HG03103 (cell line): Measurements from ENCODE around the gene FGF18.

Experiments
- ATAC-seq: cut with Tn5 transposase; IDR thresholded peaks from one replicate; pipeline ENCODE4 v1.9.1; 2021; ENCODE audit warnings: low read depth; ENCODE audit not compliant: unreplicated experiment

The FGF18 gene

DNA sequence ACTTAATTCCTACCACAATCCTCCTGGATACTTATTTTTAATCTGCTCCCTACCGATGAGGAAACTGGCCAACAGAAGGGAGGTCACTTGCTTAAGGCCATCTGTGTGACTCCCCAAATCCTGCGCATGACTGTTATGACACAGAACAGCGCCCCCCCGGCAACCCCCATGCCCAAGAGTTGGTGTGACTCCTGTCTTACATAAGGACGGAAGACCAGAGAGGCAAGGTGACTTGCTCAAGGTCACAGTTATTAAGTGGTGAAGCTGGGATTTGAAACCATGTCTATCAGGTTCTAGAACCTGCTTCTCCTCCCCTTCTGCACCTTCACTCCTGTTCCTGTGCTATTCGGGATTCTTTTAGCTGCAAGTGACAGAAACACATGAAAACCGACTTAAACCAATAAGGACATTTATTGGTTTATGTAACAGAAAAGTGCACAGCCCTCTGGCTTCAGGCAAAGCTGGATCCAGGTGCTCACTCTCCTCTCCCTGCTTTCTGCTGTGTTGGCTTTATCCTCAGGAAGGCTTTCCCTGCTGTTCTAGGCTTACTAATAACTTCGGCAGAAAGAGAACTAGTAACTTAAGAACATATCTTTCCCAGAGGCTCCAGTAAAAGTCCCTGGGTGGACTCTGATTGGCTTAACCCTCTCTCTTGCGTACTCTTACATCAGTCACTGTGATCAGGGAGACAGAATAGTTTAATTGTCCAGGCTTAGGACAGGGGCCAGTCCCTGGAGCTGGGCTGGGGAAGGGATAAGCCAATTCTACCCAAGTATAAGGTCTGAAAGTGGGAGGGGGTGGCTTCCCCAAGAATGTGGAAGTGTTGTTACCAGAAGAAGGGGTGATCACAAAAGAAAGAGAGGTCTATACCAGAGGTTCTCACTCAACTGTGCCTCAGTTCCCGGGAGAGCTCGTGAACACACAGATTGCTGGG, 43.7 kb downstream of the FGF18 start:
- ATAC-seq: no peak

DNA sequence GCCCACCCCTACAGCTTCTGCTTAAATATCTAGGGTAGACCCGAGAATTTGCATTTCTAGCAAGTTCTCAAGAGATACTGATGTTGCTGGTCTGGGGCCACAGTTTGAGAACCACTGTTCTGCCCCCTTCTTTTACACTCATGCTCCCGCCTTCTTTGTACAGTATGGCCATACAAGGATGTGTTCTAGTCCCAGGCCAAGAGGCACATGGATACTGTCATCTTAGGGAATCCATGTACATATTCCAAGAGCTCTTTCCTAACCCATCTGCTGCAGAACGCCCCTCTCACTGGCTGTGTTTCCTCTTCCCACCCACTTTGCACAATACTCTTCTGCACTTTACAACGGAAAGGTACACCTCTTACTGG, 44.4 kb downstream of the FGF18 start:
- no peak for ATAC-seq

GRCh38 chr5:171464829-171465228, 45.4 kb downstream of the FGF18 start:
- ATAC-seq: no peak

DNA sequence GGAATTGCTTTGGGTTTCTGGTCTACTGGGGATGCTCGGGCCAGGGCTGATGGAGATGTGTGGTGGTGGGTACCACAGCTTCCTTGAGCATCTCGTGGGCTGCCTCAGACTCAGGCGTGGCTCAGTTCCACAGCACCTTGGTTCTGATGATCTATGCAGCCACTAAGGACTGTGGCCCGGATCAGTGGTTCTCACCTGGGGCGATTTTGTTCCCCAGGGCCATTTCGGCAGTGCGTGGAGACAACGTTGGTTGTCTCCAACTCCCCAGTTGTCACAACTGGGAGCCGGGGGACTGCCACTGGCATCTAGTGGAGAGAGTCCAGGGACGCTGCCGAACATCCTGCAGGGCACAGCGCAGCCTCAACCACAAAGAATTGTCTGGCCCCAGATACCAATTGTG, 47.7 kb downstream of the FGF18 start:
- ATAC-seq: no peak

- ATAC-seq: no peak
Measured at GRCh38 chr5:171469326-171469725, 49.9 kb downstream of the FGF18 start.

GRCh38 chr5:171470420-171470819, 51.0 kb downstream of the FGF18 start:
- ATAC-seq: no peak

DNA sequence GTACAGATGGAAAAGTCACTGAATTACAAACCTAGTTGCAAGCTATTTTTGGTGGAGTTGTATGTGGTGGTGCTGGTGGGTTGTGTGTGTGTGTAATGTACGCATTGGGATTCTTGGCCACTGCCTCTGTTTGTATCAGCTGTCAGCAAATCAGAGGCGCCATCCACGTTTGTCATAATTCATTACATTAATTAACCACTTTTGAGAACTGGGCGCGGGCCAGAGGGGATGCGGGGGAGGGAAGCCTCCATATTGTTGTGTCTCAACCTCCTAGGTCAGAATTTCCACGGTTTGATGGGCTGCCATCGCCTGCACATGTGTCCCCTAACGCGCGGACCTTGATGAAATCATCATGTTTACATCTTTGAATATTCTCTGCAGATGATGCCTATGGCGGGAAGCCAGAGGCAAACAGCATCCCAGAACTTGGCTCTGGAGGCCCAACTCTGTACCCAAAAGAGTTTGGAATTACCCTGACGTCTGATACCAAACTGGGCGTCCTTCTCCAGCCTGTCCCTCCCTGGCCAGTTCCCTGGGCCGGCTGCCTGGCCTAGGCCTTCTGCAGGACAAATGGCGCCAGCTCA, 54.9 kb downstream of the FGF18 start:
- no peak for ATAC-seq

DNA sequence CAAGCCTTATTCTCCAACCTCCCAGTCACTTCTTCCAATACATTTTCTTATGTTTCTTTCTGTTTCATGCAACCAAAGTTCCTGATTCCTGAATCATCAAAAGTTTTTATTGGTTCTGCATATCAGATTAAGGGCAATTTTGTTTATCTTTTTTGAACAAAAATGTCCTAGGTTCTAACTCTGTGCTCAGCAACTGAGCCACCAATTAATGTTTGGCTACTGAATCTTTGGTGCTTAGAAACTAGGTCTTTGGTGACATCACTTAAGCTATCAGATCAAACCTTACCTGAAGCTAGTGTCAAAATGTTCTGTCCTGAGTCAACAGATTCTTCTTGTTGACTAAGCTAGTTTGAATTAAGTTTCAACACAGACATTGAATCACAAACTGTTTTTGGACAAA, 56.1 kb downstream of the FGF18 start:
- no peak for ATAC-seq

GRCh38 chr5:171476701-171477100, 57.3 kb downstream of the FGF18 start:
- no peak for ATAC-seq

DNA sequence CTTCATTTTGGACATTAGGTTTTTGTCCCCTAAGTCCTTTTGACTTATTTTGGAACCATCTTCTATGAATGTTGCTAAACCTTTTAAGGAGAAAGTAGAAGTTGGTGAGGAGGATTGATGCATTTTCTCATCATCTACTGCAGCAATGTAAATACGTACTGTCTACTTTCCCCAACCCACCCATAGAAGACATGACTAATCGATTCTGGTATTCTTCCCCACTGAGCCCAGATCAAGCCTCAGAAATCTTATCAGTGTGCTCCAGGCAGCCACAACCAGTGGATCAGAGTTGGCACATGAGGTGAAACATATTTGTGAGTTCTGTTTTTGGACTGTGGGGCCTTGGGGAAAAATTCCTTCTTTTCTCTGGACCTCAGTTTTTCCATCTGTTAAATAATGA, 57.7 kb downstream of the FGF18 start:
- no peak for ATAC-seq

DNA sequence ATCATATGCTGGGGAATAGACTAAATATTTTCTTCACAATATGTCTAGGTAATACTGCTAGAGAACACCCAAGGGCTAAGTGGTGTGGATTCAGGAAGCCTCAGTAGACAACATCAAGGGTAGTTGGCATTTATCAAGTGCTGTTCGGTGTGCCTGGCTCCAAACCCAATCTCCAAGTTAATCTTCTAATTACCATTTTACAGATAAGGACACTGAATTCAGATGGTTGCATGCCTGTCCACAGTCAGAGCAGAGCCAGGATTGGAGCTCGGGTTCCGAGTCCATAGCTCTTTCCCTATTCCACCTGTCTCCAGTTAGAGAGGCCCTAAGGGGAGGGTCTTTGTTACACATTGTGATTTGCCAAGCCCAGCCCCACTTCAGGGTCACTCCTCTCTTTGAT, 58.2 kb downstream of the FGF18 start:
- no peak for ATAC-seq

- no peak for ATAC-seq
Measured at GRCh38 chr5:171478946-171479775, 59.7 kb downstream of the FGF18 start.

DNA sequence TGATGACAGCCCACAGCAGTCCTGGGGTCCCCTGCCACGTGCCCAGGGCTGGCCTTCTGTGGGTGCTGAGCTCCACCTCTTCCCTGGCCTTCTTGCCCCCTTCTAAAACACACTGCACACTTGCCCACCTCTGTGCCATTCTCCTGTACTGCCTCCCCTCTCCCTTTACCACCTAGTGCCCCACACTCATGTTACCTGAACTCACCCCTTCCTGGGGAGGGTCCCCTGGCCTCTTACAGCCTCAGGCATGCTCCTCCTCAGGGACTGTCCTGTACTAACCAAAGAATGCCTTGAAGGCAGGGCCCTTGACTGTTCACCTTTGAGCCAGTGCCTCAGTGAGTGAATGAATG, 60.3 kb downstream of the FGF18 start:
- ATAC-seq: no peak

GRCh38 chr5:171480239-171480638, 60.8 kb downstream of the FGF18 start:
- ATAC-seq: no peak

GRCh38 chr5:171481571-171482433, 62.4 kb downstream of the FGF18 start:
- no peak for ATAC-seq

GRCh38 chr5:171482434-171482730, 62.9 kb downstream of the FGF18 start:
- no peak for ATAC-seq

GRCh38 chr5:171483551-171484135, 64.2 kb downstream of the FGF18 start:
- no peak for ATAC-seq

- ATAC-seq: no peak
Measured at GRCh38 chr5:171484460-171484899, 65.0 kb downstream of the FGF18 start.

GRCh38 chr5:171485668-171486067, 66.2 kb downstream of the FGF18 start:
- ATAC-seq: no peak

GRCh38 chr5:171486613-171487012, 67.2 kb downstream of the FGF18 start:
- ATAC-seq: no peak
